Vagina (tissue), 2 donors: ENCODE results near the gene DNAJC27. TPM values are rescaled to one million over a fixed set of nuclear protein-coding genes. Genes with fewer than 3 reads are reported as not detected.
A peak's percentile ranks its signal among the peaks of the same experiment; 100 is the strongest.

ENCODE experiments used
- DNase-seq, 2 donors: peaks; one replicate each; pipeline ENCODE4 v3.0.0-alpha.2; 2017; ENCODE audit errors: extremely low spot score in 2 of 2
- H3K27ac ChIP-seq: fragments of 200-600 bp; sonication (generic); one replicate; pipeline ENCODE4 v1.5.1; 2019
- H3K27me3 ChIP-seq: fragments of 200-600 bp; sonication (generic); one replicate; pipeline ENCODE4 v1.5.1; 2019
- H3K36me3 ChIP-seq, 2 donors: fragments of 200-600 bp; sonication (generic); one replicate each; pipeline ENCODE4 v1.5.1; 2017 to 2019
- H3K4me1 ChIP-seq: fragments of 200-600 bp; sonication (generic); one replicate; pipeline ENCODE4 v1.5.1; 2019
- H3K4me3 ChIP-seq, 2 donors: fragments of 200-600 bp; sonication (generic); 1 replicate in 1 of 2; 2 replicates in 1 of 2; pipeline ENCODE4 v1.5.1; 2016 to 2019
- H3K9me3 ChIP-seq: fragments of 200-600 bp; sonication (generic); one replicate; pipeline ENCODE4 v1.5.1; 2019
- CTCF ChIP-seq, 3 experiments: fragments of 450-650 bp in 2 of 3; fragments of 200-600 bp in 1 of 3; sonication (generic) in 1 of 3; IDR thresholded peaks; one replicate each; pipeline ENCODE4 v1.5.1; 2017 to 2019; ENCODE audit warnings: antibody characterized with exemption in 3 of 3, mild to moderate bottlenecking in 2 of 3, moderate library complexity in 2 of 3
- POLR2A ChIP-seq, 2 donors: fragments of 450-650 bp; IDR thresholded peaks; one replicate each; pipeline ENCODE4 v1.6.1; 2017; ENCODE audit warnings: antibody characterized with exemption in 2 of 2, mild to moderate bottlenecking in 2 of 2, moderate library complexity in 2 of 2
- POLR2AphosphoS5 ChIP-seq, 2 donors: sonication (generic); formaldehyde crosslinking; IDR thresholded peaks; one replicate each; pipeline ENCODE4 v1.9.0; 2017; ENCODE audit warnings: antibody characterized with exemption in 2 of 2, mild to moderate bottlenecking in 2 of 2, low read depth in 1 of 2; ENCODE audit not compliant: insufficient read depth in 1 of 2
- intact Hi-C: fragments of 100-400 bp; cut with DNase I; formaldehyde crosslinking; loops from one replicate; pipeline ENCODE4 v1.15.1; 2023
- total RNA-seq: library from RNA; depleted of rRNA; stranded (reverse); fragments of >200 nt; gene quantifications from one replicate; pipeline ENCODE4 v1.2.3, GENCODE V29; 2016

DNAJC27 gene
- total RNA-seq, 1 donor from 2014 or later: 11.3 TPM

GRCh38 chr2:24917731-24918325, 53.9 kb downstream of the DNAJC27 start:
- intact Hi-C loops: no loop called here
- H3K4me1 ChIP-seq: peaks cover 66% of the 10 kb centered on the region
- H3K9me3 ChIP-seq: no peaks in the 10 kb centered on the region
- DNase-seq: no peak
- TF ChIP-seq CTCF (IDR thresholded peaks at IDR 0.05) (no peak), POLR2AphosphoS5 (IDR thresholded peaks at IDR 0.05; ENCODE audit: insufficient read depth in 1 of 2, low read depth in 1 of 2) (no peak), POLR2A (IDR thresholded peaks at IDR 0.05) (no peak)
- H3K27me3 ChIP-seq: no peaks in the 10 kb centered on the region
- peak overlapping the region; percentile 90 for H3K27ac ChIP-seq
- no peaks in the 10 kb centered on the region for H3K36me3 ChIP-seq
- H3K4me3 ChIP-seq: peak overlapping the region; percentile 65 to 94

- intact Hi-C loops: no loop called here
- Histone ChIP-seq H3K27me3 (no peaks in the 10 kb centered on the region), H3K4me1 (peaks cover 67% of the 10 kb centered on the region), H3K4me3 (peak overlapping the region; percentile 65 to 94), H3K9me3 (no peaks in the 10 kb centered on the region), H3K36me3 (no peaks in the 10 kb centered on the region), H3K27ac (peak overlapping the region; percentile 90)
- DNase-seq: no peak
- TF ChIP-seq POLR2AphosphoS5 (IDR thresholded peaks at IDR 0.05; ENCODE audit: insufficient read depth in 1 of 2, low read depth in 1 of 2) (no peak), CTCF (IDR thresholded peaks at IDR 0.05) (no peak), POLR2A (IDR thresholded peaks at IDR 0.05) (no peak)
These were observed 54.7 kb downstream of the DNAJC27 start for GRCh38 chr2:24917086-24917485.

- no peak overlapping the region for H3K4me3 ChIP-seq
- no peaks in the 10 kb centered on the region for H3K36me3 ChIP-seq
- H3K27me3 ChIP-seq: no peaks in the 10 kb centered on the region
- no peak for TF ChIP-seq POLR2A (IDR thresholded peaks at IDR 0.05)
- peak in 1 of 2 donors; percentile 25 for TF ChIP-seq POLR2AphosphoS5 (IDR thresholded peaks at IDR 0.05; ENCODE audit: insufficient read depth in 1 of 2, low read depth in 1 of 2)
- peaks cover 67% of the 10 kb centered on the region for H3K4me1 ChIP-seq
- no peak for DNase-seq
- peak overlapping the region; percentile 39 for H3K27ac ChIP-seq
- intact Hi-C loops: no loop called here
- no peaks in the 10 kb centered on the region for H3K9me3 ChIP-seq
These were observed 56.0 kb downstream of the DNAJC27 start for GRCh38 chr2:24915796-24916195.

- Histone ChIP-seq H3K36me3 (no peaks in the 10 kb centered on the region), H3K27me3 (no peaks in the 10 kb centered on the region), H3K9me3 (no peaks in the 10 kb centered on the region), H3K4me3 (no peak overlapping the region), H3K4me1 (peaks cover 67% of the 10 kb centered on the region), H3K27ac (peak overlapping the region; percentile 39)
- TF ChIP-seq POLR2A (IDR thresholded peaks at IDR 0.05): no peak
- no peak for TF ChIP-seq CTCF (IDR thresholded peaks at IDR 0.05)
- no peak for TF ChIP-seq POLR2AphosphoS5 (IDR thresholded peaks at IDR 0.05; ENCODE audit: insufficient read depth in 1 of 2, low read depth in 1 of 2)
- no peak for DNase-seq
- intact Hi-C loops: no loop called here
These were observed 56.6 kb downstream of the DNAJC27 start for GRCh38 chr2:24915175-24915574.

- H3K4me3 ChIP-seq: no peak overlapping the region
These were observed 57.0 kb downstream of the DNAJC27 start for GRCh38 chr2:24914713-24915112.

More at GRCh38 chr2:24914713-24915112, 57.0 kb downstream of the DNAJC27 start:
- no peaks in the 10 kb centered on the region for H3K36me3 ChIP-seq
- intact Hi-C loops: no loop called here
- peaks cover 67% of the 10 kb centered on the region for H3K4me1 ChIP-seq
- DNase-seq: no peak
- TF ChIP-seq POLR2A (IDR thresholded peaks at IDR 0.05) (no peak), CTCF (IDR thresholded peaks at IDR 0.05) (no peak), POLR2AphosphoS5 (IDR thresholded peaks at IDR 0.05; ENCODE audit: insufficient read depth in 1 of 2, low read depth in 1 of 2) (no peak)
- no peaks in the 10 kb centered on the region for H3K9me3 ChIP-seq
- H3K27me3 ChIP-seq: no peaks in the 10 kb centered on the region
- H3K27ac ChIP-seq: no peak overlapping the region
